Measurements from ENCODE around the gene DTNA. TPM values are rescaled to one million over a fixed set of nuclear protein-coding genes. Genes with fewer than 3 reads are reported as not detected.

The DTNA gene
- total RNA-seq, 3 donors from 2014 or later (not counting 1 experiment from before 2014, with no cell fraction given), result 0.33 TPM; not detected in 2

- Mint-ChIP-seq H3K4me1 (peaks cover 11 to 15% of the 10 kb centered on the region in 2 donors), H3K9me3 (no peaks in the 10 kb centered on the region)
- 86% methylated on average over 3 of the region's 3 CpGs for WGBS (ENCODE audit: insufficient coverage)
These were observed 8.2 kb upstream of the DTNA start for GRCh38 chr18:34701911-34702310.

GRCh38 chr18:34702814-34703213, 7.3 kb upstream of the DTNA start:
- Mint-ChIP-seq H3K27ac (no peak overlapping the region), H3K27me3 (ENCODE audit: low read depth in 2 of 2) (peaks cover 13 to 29% of the 10 kb centered on the region in 2 donors), H3K4me3 (no peak overlapping the region), H3K4me1 (peaks cover 4 to 8% of the 10 kb centered on the region in 2 donors), H3K36me3 (no peaks in the 10 kb centered on the region), H3K9me3 (no peaks in the 10 kb centered on the region)
- ATAC-seq (no peak), DNase-seq (no peak)
- no peak overlapping the region for H3K27ac ChIP-seq (ENCODE audit: low read length)
- no peak overlapping the region for H3K4me3 ChIP-seq (ENCODE audit: low read length)
- no peaks in the 10 kb centered on the region for H3K36me3 ChIP-seq (ENCODE audit: control insufficient read depth, insufficient read depth, low read length)
- no peaks in the 10 kb centered on the region for H3K4me1 ChIP-seq (ENCODE audit: control insufficient read depth, insufficient read depth, low read length)
- H3K27me3 ChIP-seq (ENCODE audit: control insufficient read depth, insufficient read depth, low read length), result peaks cover 6% of the 10 kb centered on the region
- no peaks in the 10 kb centered on the region for H3K9me3 ChIP-seq (ENCODE audit: control insufficient read depth, insufficient read depth, low read length)
- intact Hi-C loops (cut with micrococcal nuclease), result no loop called here
- no peak for TF ChIP-seq CTCF (IDR thresholded peaks at IDR 0.05)
- WGBS (ENCODE audit: insufficient coverage), result 100% methylated on average over 1 of the region's 3 CpGs

More at GRCh38 chr18:34701911-34702310, 8.2 kb upstream of the DTNA start:
- intact Hi-C loops (cut with micrococcal nuclease), result no loop called here
- peaks cover 11 to 20% of the 10 kb centered on the region in 2 donors for H3K27me3 Mint-ChIP-seq (ENCODE audit: low read depth in 2 of 2)
- DNase-seq (no peak), ATAC-seq (no peak)
- H3K27ac ChIP-seq (ENCODE audit: low read length), result no peak overlapping the region
- H3K4me3 Mint-ChIP-seq, result no peak overlapping the region
- H3K9me3 ChIP-seq (ENCODE audit: control insufficient read depth, insufficient read depth, low read length), result no peaks in the 10 kb centered on the region
- H3K27ac Mint-ChIP-seq, result no peak overlapping the region
- TF ChIP-seq CTCF (IDR thresholded peaks at IDR 0.05), result no peak
- H3K27me3 ChIP-seq (ENCODE audit: control insufficient read depth, insufficient read depth, low read length), result peaks cover 6% of the 10 kb centered on the region
- H3K4me3 ChIP-seq (ENCODE audit: low read length), result no peak overlapping the region
- no peaks in the 10 kb centered on the region for H3K36me3 ChIP-seq (ENCODE audit: control insufficient read depth, insufficient read depth, low read length)
- no peaks in the 10 kb centered on the region for H3K36me3 Mint-ChIP-seq
- no peaks in the 10 kb centered on the region for H3K4me1 ChIP-seq (ENCODE audit: control insufficient read depth, insufficient read depth, low read length)

- 80% methylated on average over 1 of the region's 1 CpG for WGBS (ENCODE audit: insufficient coverage)
- no peaks in the 10 kb centered on the region for H3K9me3 Mint-ChIP-seq
- DNase-seq, result no peak
- H3K27me3 ChIP-seq (ENCODE audit: control insufficient read depth, insufficient read depth, low read length), result peaks cover 9% of the 10 kb centered on the region
- H3K27me3 Mint-ChIP-seq (ENCODE audit: low read depth in 2 of 2), result peaks cover 15 to 34% of the 10 kb centered on the region in 2 donors
- no peak overlapping the region for H3K4me3 ChIP-seq (ENCODE audit: low read length)
- no peaks in the 10 kb centered on the region for H3K4me1 Mint-ChIP-seq
- H3K4me3 Mint-ChIP-seq, result no peak overlapping the region
- H3K4me1 ChIP-seq (ENCODE audit: control insufficient read depth, insufficient read depth, low read length), result no peaks in the 10 kb centered on the region
- intact Hi-C loops (cut with micrococcal nuclease), result no loop called here
- no peaks in the 10 kb centered on the region for H3K36me3 ChIP-seq (ENCODE audit: control insufficient read depth, insufficient read depth, low read length)
- H3K27ac ChIP-seq (ENCODE audit: low read length), result no peak overlapping the region
- H3K27ac Mint-ChIP-seq, result no peak overlapping the region
- no peaks in the 10 kb centered on the region for H3K9me3 ChIP-seq (ENCODE audit: control insufficient read depth, insufficient read depth, low read length)
- ATAC-seq, result no peak
- TF ChIP-seq CTCF (IDR thresholded peaks at IDR 0.05), result no peak
- no peaks in the 10 kb centered on the region for H3K36me3 Mint-ChIP-seq
These were observed 6.0 kb upstream of the DTNA start for GRCh38 chr18:34704074-34704473.

- Histone ChIP-seq H3K27me3 (ENCODE audit: control insufficient read depth, insufficient read depth, low read length) (peaks cover 9% of the 10 kb centered on the region), H3K4me1 (ENCODE audit: control insufficient read depth, insufficient read depth, low read length) (no peaks in the 10 kb centered on the region), H3K36me3 (ENCODE audit: control insufficient read depth, insufficient read depth, low read length) (no peaks in the 10 kb centered on the region), H3K4me3 (ENCODE audit: low read length) (no peak overlapping the region), H3K27ac (ENCODE audit: low read length) (no peak overlapping the region), H3K9me3 (ENCODE audit: control insufficient read depth, insufficient read depth, low read length) (no peaks in the 10 kb centered on the region)
- no peaks in the 10 kb centered on the region for H3K4me1 Mint-ChIP-seq
- no peak overlapping the region for H3K4me3 Mint-ChIP-seq
- no peak for TF ChIP-seq CTCF (IDR thresholded peaks at IDR 0.05)
- intact Hi-C loops (cut with micrococcal nuclease), result no loop called here
- ATAC-seq (no peak), DNase-seq (no peak)
- H3K27ac Mint-ChIP-seq, result no peak overlapping the region
- 50% methylated on average over 2 of the region's 2 CpGs for WGBS (ENCODE audit: insufficient coverage)
- no peaks in the 10 kb centered on the region for H3K9me3 Mint-ChIP-seq
- peaks cover 19 to 41% of the 10 kb centered on the region in 2 donors for H3K27me3 Mint-ChIP-seq (ENCODE audit: low read depth in 2 of 2)
- H3K36me3 Mint-ChIP-seq, result no peaks in the 10 kb centered on the region
These were observed 5.3 kb upstream of the DTNA start for GRCh38 chr18:34704823-34705222.

Measured in natural killer cell (primary cell).